GM21515 (cell line): Measurements from ENCODE around the gene UBTD1.
"Not testable (repeated sequence)": the region's sequence is repeated elsewhere in the genome, so short reads cannot be mapped to it uniquely, and the experiment has no call there.

Experiments used
- ATAC-seq: cut with Tn5 transposase; IDR thresholded peaks from one replicate; pipeline ENCODE4 v1.9.1; 2021; ENCODE audit not compliant: unreplicated experiment

The UBTD1 gene

DNA sequence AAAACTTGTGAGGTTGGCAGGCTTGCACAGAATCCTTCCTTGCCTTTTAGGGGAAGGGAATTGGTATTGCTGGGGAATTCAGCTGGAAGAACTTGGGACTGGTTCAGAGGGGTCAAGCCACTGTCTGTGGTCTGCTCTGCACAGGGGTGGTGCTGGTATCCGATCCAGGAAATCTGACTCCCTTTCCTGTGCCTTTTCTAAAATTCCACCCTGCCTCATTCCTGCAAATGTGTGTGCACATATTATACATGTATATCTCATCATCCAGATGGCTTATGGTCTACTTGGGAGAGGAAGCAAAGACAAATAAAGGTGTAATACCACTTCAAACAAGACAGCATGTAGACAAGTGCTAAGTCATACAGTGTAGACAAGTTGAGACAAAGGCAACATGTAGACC is 14.3 kb downstream of the UBTD1 start:
- ATAC-seq: no peak

DNA sequence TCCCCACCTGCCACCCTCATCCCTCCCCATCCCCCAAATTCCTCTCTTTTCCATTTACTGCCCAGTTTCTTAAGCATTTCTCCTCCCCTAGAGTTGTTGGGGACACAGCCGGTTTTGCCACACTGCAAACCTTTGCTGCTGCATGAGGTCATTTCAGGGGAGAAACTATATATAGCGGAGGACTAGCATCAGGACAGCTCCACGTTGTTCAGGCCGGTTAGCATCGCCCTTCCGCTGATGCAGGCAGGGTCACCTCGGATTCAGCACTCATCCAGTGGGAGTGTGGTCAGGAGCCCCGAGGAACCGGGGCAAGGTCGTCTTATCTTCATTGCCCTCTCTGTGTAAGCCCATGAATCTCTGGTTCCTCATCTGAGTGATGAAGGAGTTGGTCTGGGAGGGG is 15.6 kb downstream of the UBTD1 start:
- ATAC-seq: no peak

DNA sequence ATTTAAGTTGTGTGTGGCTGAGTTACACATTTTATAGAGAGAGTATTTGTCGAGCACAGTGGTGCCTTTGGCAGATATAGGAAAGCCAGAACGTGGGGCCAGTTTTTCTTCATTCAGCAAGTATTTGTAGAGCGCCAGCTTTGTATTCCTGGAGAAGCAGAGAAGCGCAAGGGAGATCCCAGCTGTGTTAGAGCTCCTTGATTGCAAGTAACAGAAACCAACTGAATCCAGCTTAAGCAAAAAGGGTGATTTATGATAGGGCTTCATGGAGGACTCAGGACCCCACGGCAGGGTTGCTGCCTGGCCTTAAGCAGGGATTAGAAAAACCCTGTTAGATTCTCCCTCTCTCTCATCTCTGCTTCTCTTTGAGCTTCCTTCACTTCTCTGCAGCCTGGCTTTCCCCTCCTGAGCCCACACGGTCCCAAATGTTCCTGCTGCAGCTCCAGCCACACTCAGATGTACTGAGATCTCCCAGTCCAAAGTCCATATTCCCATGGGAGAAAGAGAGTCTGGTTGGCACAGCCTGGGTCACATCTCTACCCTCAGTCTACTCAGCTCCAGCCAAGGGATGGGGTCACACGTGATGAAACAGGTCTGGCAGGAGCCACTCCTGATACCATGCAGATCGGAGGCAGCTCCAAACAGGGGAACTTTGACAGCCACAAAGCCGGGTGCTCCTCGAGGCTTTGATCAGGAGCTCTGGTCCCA is 16.7 kb downstream of the UBTD1 start:
- no peak for ATAC-seq

DNA sequence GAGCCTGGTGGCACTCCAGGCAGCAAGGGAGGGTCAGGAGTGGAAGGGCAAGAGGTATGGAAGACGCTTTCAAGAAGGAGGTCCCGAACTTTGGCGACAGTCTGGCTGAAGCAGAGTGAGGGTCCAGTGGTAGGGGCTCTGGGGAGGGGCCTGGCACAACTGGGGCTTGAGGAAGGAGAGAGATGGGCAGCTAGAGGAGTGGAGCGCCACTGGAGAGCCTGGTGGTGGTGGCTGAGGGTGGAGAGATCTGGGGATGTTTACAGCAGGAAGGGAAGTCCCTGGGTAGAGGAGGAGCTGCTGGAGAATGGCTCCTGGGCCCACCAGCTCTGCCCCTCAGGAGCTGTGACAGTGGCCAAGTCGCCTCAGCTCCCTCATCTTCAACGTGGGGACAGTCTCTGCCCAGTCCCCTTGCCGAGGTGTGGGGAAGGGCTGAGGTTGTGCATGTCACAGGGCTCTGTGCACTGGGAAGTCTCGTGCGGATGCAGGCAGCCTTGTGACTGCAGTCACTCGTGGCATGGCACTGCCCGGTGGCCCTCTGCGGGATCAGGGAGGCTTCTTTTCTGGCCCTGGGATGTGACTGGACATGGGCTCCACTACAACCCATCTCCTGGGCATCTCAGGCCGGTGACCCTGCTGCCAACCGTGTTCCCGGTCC is 18.5 kb downstream of the UBTD1 start:
- ATAC-seq: no peak

DNA sequence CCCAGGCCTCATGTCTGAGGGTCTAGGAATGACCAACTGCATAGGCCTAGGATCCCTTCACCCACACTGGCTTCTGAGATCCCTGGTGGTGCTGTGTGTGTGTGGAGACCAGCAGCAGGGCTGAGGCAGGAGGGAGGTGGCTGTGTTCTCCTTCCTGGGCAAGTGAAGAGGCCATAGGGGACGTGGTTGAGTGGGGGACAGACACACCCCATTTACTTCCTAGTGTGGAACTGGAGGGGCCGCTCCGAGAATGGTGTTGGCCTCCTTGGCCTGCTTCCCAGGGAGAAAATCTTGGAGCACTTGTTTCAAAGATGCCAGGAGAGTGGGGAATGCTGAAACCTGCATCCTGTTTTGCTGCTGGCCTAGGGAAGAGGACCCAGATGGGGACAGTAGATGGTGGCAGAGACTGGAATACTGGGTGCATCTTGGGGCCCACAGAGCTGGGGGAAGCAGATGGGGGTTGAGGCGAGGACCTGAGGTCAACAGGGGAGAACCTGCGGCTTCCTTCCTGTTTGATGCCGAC is 19.1 kb downstream of the UBTD1 start:
- no peak for ATAC-seq

DNA sequence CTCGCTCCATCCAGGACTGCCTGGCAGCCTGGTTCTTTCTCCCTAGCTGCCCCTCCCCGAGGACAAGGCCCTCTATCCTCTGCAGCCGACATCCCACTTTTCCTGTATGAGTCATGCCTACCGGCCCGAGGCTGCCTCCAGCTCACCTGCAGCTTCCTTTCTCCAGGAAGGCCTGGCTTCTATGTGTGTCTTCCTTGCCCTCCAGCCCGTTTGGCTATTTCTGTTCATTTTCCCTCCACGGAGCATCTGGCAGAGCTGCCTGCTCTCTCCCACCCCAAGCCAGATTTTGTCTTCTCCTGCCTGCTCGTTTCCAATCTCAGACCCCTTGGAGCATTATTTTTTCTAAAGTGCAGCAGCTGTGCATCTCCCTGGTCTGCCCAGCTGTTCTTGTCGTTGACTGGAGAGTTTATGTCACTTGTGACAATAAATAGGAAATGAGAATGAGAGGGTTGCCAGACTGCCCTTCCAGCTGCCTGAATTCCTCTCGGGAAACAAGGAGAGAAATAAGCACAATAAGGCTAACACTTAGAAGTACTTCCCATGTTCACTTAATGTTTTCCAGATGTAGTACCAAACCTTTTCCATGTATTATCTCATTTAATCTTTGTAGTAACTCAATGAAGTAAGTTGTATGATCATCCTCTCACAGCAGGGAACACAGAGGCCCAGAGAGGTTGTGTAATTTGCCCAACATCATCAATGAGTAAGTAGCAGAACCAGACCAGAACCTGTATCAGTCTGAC is 19.7 kb downstream of the UBTD1 start:
- ATAC-seq: no peak

DNA sequence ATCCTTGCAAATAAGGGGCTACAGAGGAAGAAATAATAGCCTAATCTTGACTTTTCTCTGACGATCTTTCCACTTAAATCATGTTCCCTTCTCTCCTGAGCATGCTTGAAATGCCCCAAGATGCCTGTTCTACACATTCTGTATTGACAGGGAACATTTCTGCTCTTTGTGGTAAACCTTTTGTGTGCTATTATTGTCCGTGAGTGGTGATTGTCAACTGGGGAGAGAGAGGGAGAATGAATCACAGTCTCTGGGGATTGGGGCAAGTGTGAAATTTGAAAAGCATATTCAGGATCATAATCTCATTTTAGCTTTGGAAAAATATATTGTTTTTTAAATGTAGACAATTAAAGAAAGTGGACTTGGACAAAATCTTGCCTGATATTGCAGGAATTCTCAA is 20.6 kb downstream of the UBTD1 start:
- no peak for ATAC-seq

DNA sequence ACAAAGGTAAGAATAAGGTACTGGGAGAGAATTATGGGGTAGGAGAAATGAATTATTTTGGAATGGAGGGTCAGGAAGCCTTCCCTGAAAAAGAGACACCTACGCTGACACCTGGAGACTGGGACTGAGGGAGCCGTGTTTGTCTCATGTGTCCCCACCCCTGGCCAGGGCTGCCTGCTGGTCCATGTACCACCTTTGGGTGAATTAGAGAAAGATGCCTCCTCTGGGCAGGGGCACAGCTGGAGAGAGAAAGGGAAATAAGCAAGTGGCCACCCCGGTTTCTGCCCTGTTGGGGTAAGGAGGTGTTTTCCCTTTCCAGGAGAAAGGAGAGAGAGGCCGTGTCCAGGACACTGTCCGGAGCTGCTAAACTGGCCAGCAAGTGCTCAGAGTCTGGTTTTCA is 21.8 kb downstream of the UBTD1 start:
- ATAC-seq: no peak

DNA sequence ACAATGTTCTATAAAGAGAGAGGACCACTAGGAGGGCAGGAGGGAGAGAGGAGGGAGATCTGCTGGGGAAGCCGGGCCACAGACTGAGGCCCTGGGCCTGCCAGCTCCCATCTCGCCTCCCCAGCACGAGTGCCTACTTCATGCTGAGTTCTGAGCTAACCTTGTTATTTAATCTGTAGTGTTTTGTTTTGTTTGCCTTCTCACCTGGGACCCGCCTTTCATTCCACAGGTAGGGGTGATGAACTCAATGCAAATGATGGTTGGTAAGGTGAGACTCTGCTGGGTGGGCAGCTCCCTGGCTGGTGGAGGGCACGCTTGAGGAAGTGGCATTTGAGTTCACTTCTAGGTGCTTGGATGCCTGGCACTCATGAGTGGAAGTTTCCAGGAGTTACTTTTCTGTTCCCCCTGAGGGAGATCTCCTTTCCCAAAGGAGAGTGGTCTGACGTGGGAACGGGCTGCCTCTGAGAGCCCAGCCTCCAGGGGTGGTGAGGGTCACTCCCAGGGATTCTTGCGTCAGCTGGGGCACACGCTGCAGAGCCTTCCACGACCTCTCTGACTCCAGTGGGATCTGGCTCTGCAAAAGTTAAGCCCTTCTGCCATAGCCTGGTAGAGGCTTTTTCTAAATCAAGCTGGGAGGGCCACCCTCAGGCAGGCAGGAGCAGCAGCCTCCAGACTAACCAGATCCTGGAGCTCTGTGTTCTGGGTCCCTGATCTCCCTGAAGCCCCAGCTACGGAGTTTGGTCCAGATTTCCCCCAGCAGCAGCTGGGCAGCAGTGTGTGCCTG is 22.4 kb downstream of the UBTD1 start:
- ATAC-seq: no peak

DNA sequence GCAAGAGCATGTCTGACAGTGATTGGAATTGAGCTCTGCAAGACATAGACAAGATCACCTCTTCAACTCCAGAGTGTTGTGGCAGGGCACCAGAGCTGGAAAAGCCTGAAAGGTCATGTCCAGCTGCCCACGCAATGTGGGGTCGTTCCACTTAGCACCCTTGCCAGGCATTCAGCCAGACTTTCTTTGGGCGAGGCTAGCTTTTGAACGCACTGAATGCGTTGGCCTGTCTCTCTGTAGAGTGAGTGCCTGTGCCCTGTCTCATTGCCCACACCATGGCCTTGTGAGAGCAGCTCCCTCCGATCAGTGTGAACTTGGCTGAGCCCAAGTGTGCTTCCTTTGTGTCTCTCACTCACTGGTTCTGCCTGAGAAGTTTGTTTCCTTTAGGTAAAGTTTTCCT is 23.3 kb downstream of the UBTD1 start:
- no peak for ATAC-seq

DNA sequence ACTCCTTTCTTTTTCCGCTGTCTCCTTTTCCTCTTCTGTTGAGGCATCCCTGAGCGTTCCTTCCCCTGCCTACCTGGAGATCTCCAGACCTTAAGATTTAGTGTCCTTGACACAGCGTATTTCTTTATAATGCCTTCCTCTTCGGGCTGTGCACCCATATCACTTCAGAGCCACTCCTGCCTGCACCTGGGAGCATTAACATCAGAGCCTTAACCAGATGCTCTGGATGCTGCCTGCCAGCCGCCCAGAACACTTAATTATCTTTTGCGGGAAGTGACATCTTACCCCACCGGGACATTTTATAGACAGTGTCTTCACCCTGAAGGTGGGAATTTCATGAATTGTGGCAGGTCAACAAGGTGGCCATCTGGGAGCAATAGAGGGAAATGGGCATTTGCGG is 24.2 kb downstream of the UBTD1 start:
- no peak for ATAC-seq

DNA sequence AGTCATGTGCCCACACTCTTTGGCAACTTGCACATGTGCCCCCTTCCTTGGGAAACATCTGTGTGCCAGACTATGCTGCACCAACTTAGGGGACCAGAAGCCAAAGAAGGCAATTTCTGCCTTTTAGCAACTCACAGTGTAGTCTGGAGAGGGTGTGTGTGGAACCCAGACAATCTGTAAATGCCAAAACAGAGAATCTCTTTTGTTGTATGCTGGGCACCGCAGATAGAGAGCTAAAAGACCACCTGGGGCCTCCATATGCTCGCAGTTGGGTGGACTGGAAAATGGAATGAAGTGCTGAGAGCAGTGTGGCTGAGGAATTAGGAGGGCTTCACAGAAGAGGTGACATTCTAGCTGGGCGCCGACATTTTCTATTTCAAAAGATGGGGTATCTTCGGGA is 26.4 kb downstream of the UBTD1 start:
- ATAC-seq: no peak

DNA sequence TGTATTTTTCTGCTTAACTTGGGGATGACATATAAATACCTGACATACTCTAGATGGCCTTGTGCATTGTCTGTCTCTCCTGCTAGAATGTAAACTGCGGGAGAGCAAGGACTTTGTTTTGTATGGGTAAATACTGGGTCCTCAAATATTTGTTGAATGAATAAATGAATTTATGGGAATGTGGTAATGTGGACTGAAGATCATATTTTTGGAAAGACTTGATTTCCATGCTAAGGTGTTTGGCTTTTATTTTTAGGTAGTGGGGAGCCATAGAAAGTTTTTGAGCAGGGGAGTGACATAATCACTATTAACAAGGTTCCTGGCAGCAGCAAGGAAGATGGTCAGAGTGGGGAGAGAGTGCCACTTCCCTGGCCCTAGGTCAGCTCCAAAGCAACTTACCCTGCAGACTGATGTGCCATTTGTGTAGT is 27.0 kb downstream of the UBTD1 start:
- ATAC-seq: no peak

DNA sequence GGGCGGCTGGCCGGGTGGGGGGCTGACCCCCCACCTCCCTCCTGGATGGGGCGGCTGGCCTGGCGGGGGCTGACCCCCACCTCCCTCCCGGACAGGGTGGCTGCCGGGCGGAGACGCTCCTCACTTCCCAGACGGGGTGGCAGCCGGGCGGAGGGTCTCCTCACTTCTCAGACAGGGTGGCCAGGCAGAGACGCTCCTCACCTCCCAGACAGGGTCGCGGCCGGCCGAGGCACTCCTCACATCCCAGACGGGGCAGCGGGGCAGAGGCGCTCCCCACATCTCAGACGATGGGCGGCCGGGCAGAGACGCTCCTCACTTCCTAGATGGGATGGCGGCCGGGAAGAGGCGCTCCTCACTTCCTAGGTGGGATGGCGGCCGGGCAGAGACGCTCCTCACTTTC is 30.2 kb downstream of the UBTD1 start:
- ATAC-seq: not testable (repeated sequence)

DNA sequence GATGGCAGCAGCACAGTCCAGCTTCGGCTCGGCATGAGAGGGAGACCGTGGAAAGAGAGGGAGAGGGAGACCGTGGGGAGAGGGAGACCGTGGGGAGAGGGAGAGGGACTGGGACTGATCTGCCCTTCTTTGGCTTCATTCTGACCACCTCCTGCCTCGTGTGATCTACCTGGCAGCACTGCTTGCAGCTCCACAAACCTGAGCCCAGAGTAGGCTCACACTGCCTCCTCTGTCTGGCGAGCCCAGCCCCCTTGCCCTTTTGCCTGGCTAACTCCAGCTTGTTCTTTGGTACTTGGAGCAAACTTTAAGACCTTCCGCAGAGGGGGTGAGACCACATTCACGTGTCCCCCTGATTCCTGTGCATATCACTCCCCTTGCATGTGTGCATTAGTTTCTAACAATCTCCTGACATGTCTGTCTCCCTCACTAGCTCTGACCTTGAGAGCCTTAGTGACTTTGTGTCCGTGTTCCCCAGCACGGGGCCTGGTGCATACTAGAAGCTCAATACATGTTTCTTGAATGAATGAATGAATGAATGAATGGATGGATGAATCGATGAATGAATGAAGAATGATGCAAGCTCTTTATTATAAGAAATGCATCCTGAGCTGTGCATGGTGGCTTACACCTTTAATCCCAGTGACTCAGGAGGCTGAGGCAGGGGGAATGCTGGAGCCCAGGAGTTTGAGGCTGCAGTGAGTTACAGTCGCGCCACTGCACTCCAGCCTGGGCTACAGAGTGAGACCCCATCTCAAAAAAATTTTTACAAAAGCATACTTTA is 31.2 kb downstream of the UBTD1 start:
- no peak for ATAC-seq

DNA sequence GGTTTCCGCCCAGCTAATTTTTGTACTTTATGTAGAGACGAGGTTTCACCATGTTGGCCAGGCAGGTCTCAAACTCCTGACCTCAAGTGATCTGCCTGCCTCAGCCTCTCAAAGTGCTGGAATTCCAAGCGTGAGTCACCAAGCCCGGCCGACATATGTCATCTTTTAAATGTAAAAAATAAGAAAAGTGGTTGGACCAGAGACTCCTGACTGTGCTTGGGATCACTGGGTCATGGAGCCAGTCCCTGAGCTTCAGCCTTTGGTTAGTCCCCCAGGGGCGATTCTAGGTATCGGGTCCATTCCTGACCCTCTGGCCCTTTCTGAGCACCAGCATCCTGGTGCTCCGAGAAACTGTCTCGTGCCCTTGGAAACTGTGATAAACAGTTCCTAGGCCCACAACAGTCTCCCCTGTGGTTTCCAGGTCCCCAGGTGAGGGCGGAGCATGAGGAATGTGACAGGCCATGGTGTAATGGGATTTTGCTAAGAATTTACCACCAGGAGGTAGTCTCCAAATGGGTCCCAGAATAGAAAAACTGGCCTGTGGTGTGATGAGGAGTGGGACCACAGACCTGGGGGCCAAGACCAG is 32.8 kb downstream of the UBTD1 start:
- no peak for ATAC-seq

DNA sequence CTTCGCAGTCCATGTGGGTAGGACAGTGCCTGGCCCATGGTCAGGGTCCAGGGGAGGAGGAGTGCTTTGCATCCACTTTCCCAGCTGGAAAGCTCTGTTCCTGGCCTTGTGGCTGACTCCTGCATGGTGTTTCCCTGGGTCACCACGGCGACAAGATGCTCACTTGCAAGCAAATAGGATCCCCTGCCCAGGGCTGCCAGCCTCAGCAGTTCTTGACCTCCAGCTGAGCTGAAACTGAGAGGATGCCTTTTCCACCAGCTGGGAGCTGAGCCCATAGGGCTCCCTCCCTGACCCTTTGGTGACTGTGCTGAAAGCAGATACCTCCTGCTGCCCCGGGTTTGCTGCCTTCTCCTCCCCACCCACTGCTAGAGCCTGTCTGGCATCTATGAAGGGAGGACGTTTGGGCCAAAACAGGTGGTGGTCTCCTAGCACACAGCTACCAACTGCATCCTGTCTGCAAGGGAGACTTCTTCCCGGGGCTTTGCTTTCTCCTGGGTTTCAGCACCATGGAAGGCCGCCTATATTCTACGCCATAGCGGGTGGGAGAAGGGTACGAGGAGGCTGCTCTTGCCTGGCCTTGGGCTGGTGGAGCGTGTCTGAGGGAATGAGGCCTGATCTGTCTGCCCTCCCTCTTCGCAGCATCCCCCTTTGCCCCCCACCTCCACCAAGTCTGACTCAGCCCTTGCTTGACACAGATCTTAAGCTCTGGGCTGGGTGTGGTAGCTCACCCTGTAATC is 34.4 kb downstream of the UBTD1 start:
- ATAC-seq: no peak

DNA sequence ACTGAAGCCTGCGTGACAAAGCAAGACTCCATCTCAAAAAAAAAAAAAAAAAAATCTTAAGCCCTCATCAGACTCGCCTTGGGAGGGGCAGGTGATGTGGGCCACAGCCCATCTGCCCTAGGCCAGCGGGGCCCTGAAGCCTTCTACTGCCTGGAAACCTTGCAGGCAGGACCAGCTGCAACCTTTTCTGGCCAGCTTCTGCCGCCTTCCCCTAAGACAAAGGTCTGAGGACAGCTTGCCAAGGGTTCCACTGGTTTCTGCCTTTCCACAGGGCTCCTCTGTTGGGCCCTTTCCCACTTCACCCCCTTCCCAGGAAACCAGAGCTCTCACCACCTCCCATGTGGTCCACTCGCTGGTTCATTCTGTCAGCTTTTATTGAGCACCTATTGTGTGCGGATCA is 35.2 kb downstream of the UBTD1 start:
- no peak for ATAC-seq

DNA sequence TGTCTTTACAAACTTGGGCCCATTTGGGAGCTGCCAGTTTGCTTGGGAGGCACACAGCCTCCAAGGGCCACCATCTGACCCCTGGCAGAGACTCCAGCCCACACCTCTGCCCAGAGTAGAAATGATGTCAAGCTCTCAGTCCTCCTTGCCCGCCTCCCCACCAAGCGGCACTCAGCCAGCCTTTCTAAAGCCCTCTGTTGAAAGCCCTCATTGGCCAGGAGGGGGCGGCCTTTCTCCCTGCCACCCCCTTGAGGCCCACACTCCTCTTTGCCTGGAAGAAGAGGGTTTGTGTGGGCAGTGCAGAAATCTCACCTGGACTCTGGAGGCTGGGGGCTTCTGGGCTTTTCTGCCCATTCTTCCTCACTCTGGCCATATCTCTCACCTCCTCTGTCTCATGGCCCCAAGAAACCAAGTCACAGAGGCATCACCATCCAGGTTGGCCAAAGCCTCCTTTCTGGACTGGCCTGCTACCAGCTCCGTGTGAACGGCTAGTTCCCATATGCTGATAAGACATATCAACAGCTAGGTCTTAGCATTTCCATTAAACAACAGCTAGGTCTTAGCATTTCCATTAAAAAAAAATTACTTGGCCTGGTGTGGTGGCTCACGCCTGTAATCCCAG is 36.1 kb downstream of the UBTD1 start:
- ATAC-seq: no peak
